HG03457 (cell line): ENCODE data around the gene AAGAB.
"Not testable (repeated sequence)": the region's sequence is repeated elsewhere in the genome, so short reads cannot be mapped to it uniquely, and the experiment has no call there.

Experiments
- ATAC-seq: cut with Tn5 transposase; IDR thresholded peaks from one replicate; pipeline ENCODE4 v1.9.1; 2021; ENCODE audit warnings: moderate number of reproducible peaks; ENCODE audit not compliant: unreplicated experiment

AAGAB gene

GRCh38 chr15:67254238-67255175 is at the start of gene AAGAB, which contains the start of gene IQCH:
Gene AAGAB, minus strand, starts transcription at chr15:67254661. Its CDS starts 30 bp downstream, at chr15:67254631.
Gene IQCH, plus strand, starts transcription at chr15:67254786. Its CDS starts 111 bp downstream, at chr15:67254897.
- ATAC-seq = peak; percentile 75

- ATAC-seq = no peak
Observed at GRCh38 chr15:67303490-67304363, 49.3 kb upstream of the AAGAB start.

GRCh38 chr15:67300266-67301025 is 46.0 kb upstream of the AAGAB start:
- no peak for ATAC-seq

GRCh38 chr15:67296684-67297083 is 42.2 kb upstream of the AAGAB start:
- no peak for ATAC-seq

- no peak for ATAC-seq
Observed at GRCh38 chr15:67296188-67296587, 41.7 kb upstream of the AAGAB start.

- ATAC-seq = no peak
Observed at GRCh38 chr15:67290319-67290718, 35.9 kb upstream of the AAGAB start.

GRCh38 chr15:67286400-67286799 is 31.9 kb upstream of the AAGAB start:
- not testable (repeated sequence) for ATAC-seq

- not testable (repeated sequence) for ATAC-seq
Observed at GRCh38 chr15:67285625-67286024, 31.2 kb upstream of the AAGAB start.

GRCh38 chr15:67281714-67282113 is 27.3 kb upstream of the AAGAB start:
- ATAC-seq = no peak

- ATAC-seq = no peak
Observed at GRCh38 chr15:67280217-67280616, 25.8 kb upstream of the AAGAB start.

GRCh38 chr15:67276666-67277065 is 22.2 kb upstream of the AAGAB start:
- no peak for ATAC-seq

GRCh38 chr15:67274236-67274635 is 19.8 kb upstream of the AAGAB start:
- no peak for ATAC-seq

GRCh38 chr15:67267951-67268941 is 13.8 kb upstream of the AAGAB start:
- ATAC-seq = no peak

GRCh38 chr15:67267440-67267839 is 13.0 kb upstream of the AAGAB start:
- no peak for ATAC-seq

- ATAC-seq = no peak
Observed at GRCh38 chr15:67266870-67267269, 12.4 kb upstream of the AAGAB start.

- ATAC-seq = no peak
Observed at GRCh38 chr15:67259806-67260205, 5.3 kb upstream of the AAGAB start.

- ATAC-seq = no peak
Observed at GRCh38 chr15:67259379-67259778, 4.9 kb upstream of the AAGAB start.

- ATAC-seq = not testable (repeated sequence)
Observed at GRCh38 chr15:67258412-67258811, 4.0 kb upstream of the AAGAB start.

- ATAC-seq = no peak
Observed at GRCh38 chr15:67256051-67256450, 1.6 kb upstream of the AAGAB start.
